ENCODE results near the gene PPT2. TPM values are rescaled to one million over a fixed set of nuclear protein-coding genes. Genes with fewer than 3 reads are reported as not detected.

PPT2 gene
- total RNA-seq, 1 experiment from 2014 or later: 30.0 TPM

- TF ChIP-seq, protein P1, sequence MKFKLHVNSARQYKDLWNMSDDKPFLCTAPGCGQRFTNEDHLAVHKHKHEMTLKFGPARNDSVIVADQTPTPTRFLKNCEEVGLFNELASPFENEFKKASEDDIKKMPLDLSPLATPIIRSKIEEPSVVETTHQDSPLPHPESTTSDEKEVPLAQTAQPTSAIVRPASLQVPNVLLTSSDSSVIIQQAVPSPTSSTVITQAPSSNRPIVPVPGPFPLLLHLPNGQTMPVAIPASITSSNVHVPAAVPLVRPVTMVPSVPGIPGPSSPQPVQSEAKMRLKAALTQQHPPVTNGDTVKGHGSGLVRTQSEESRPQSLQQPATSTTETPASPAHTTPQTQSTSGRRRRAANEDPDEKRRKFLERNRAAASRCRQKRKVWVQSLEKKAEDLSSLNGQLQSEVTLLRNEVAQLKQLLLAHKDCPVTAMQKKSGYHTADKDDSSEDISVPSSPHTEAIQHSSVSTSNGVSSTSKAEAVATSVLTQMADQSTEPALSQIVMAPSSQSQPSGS (CRISPR knock-in tag; IDR thresholded peaks at IDR 0.05; ENCODE audit: borderline replicate concordance, low read depth): no peak
- TF ChIP-seq USF2 (CRISPR knock-in tag; IDR thresholded peaks at IDR 0.05) (no peak), ZNF219 (CRISPR knock-in tag; IDR thresholded peaks at IDR 0.05; ENCODE audit: borderline replicate concordance) (no peak), JAZF1 (CRISPR knock-in tag; IDR thresholded peaks at IDR 0.05) (no peak), FOXP1 (CRISPR knock-in tag; IDR thresholded peaks at IDR 0.05; ENCODE audit: borderline replicate concordance) (no peak)
These were observed 16.5 kb upstream of the PPT2 start (continued) for GRCh38 chr6:32137454-32137853.

GRCh38 chr6:32139590-32139989 is 14.4 kb upstream of the PPT2 start:
- CTCF ChIA-PET: interaction anchor here (1.4 to 2.4 kb wide), 2 partner anchors 9 to 10 kb away, joined by 4 to 16 read pairs; partner anchors contain the start of gene FKBPL
- Mint-ChIP-seq H3K27me3 (ENCODE audit: low read depth) (peaks cover 16% of the 10 kb centered on the region), H3K4me1 (no peaks in the 10 kb centered on the region), H3K4me3 (no peak overlapping the region), H3K27ac (no peak overlapping the region), H3K9me3 (no peaks in the 10 kb centered on the region), H3K36me3 (no peaks in the 10 kb centered on the region)
- DNase-seq (ENCODE audit: low spot score): no peak
- ATAC-seq: no peak
- POLR2A ChIA-PET: no interaction called here
- TF ChIP-seq SP1 (CRISPR knock-in tag; conservative IDR thresholded peaks at IDR 0.05) (no peak), ZNF121 (CRISPR knock-in tag; IDR thresholded peaks at IDR 0.05) (no peak), ZNF281 (CRISPR knock-in tag; IDR thresholded peaks at IDR 0.05) (no peak), ELF4 (CRISPR knock-in tag; IDR thresholded peaks at IDR 0.05; ENCODE audit: low read depth) (no peak), ZNF317 (CRISPR knock-in tag; IDR thresholded peaks at IDR 0.05; ENCODE audit: borderline replicate concordance, low read depth) (no peak), OVOL2 (CRISPR knock-in tag; IDR thresholded peaks at IDR 0.05; ENCODE audit: borderline replicate concordance) (no peak), FOXJ3 (CRISPR knock-in tag; IDR thresholded peaks at IDR 0.05; ENCODE audit: borderline replicate concordance) (no peak), GRHL2 (CRISPR knock-in tag; IDR thresholded peaks at IDR 0.05; ENCODE audit: insufficient replicate concordance, severe bottlenecking) (no peak), IRF1 (CRISPR knock-in tag; IDR thresholded peaks at IDR 0.05) (no peak), NR1H2 (CRISPR knock-in tag; IDR thresholded peaks at IDR 0.05) (no peak), USF2 (CRISPR knock-in tag; IDR thresholded peaks at IDR 0.05) (no peak), KAT7 (CRISPR knock-in tag; IDR thresholded peaks at IDR 0.05; ENCODE audit: borderline replicate concordance) (no peak), MYBL2 (CRISPR knock-in tag; IDR thresholded peaks at IDR 0.05) (no peak), RORB (CRISPR knock-in tag; IDR thresholded peaks at IDR 0.05) (no peak)
- TF ChIP-seq, protein P2, sequence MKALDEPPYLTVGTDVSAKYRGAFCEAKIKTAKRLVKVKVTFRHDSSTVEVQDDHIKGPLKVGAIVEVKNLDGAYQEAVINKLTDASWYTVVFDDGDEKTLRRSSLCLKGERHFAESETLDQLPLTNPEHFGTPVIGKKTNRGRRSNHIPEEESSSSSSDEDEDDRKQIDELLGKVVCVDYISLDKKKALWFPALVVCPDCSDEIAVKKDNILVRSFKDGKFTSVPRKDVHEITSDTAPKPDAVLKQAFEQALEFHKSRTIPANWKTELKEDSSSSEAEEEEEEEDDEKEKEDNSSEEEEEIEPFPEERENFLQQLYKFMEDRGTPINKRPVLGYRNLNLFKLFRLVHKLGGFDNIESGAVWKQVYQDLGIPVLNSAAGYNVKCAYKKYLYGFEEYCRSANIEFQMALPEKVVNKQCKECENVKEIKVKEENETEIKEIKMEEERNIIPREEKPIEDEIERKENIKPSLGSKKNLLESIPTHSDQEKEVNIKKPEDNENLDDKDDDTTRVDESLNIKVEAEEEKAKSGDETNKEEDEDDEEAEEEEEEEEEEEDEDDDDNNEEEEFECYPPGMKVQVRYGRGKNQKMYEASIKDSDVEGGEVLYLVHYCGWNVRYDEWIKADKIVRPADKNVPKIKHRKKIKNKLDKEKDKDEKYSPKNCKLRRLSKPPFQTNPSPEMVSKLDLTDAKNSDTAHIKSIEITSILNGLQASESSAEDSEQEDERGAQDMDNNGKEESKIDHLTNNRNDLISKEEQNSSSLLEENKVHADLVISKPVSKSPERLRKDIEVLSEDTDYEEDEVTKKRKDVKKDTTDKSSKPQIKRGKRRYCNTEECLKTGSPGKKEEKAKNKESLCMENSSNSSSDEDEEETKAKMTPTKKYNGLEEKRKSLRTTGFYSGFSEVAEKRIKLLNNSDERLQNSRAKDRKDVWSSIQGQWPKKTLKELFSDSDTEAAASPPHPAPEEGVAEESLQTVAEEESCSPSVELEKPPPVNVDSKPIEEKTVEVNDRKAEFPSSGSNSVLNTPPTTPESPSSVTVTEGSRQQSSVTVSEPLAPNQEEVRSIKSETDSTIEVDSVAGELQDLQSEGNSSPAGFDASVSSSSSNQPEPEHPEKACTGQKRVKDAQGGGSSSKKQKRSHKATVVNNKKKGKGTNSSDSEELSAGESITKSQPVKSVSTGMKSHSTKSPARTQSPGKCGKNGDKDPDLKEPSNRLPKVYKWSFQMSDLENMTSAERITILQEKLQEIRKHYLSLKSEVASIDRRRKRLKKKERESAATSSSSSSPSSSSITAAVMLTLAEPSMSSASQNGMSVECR (CRISPR knock-in tag; IDR thresholded peaks at IDR 0.05; ENCODE audit: borderline replicate concordance): no peak
- TF ChIP-seq, protein P3, sequence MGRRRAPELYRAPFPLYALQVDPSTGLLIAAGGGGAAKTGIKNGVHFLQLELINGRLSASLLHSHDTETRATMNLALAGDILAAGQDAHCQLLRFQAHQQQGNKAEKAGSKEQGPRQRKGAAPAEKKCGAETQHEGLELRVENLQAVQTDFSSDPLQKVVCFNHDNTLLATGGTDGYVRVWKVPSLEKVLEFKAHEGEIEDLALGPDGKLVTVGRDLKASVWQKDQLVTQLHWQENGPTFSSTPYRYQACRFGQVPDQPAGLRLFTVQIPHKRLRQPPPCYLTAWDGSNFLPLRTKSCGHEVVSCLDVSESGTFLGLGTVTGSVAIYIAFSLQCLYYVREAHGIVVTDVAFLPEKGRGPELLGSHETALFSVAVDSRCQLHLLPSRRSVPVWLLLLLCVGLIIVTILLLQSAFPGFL (CRISPR knock-in tag; IDR thresholded peaks at IDR 0.05; ENCODE audit: borderline replicate concordance): no peak
- TF ChIP-seq, protein P4, sequence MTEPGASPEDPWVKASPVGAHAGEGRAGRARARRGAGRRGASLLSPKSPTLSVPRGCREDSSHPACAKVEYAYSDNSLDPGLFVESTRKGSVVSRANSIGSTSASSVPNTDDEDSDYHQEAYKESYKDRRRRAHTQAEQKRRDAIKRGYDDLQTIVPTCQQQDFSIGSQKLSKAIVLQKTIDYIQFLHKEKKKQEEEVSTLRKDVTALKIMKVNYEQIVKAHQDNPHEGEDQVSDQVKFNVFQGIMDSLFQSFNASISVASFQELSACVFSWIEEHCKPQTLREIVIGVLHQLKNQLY (CRISPR knock-in tag; IDR thresholded peaks at IDR 0.05): no peak

Measured in WTC11 (cell line).